Measurements from ENCODE around the gene PSEN1.

- TF ChIP-seq EZH2 (IDR thresholded peaks at IDR 0.05; ENCODE audit: low read length) = no peak
- TF ChIP-seq, protein P1, sequence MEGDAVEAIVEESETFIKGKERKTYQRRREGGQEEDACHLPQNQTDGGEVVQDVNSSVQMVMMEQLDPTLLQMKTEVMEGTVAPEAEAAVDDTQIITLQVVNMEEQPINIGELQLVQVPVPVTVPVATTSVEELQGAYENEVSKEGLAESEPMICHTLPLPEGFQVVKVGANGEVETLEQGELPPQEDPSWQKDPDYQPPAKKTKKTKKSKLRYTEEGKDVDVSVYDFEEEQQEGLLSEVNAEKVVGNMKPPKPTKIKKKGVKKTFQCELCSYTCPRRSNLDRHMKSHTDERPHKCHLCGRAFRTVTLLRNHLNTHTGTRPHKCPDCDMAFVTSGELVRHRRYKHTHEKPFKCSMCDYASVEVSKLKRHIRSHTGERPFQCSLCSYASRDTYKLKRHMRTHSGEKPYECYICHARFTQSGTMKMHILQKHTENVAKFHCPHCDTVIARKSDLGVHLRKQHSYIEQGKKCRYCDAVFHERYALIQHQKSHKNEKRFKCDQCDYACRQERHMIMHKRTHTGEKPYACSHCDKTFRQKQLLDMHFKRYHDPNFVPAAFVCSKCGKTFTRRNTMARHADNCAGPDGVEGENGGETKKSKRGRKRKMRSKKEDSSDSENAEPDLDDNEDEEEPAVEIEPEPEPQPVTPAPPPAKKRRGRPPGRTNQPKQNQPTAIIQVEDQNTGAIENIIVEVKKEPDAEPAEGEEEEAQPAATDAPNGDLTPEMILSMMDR (optimal IDR thresholded peaks at IDR 0.05 in 1 of 3, IDR thresholded peaks at IDR 0.05 in 1 of 3, conservative IDR thresholded peaks at IDR 0.05 in 1 of 3; ENCODE audit: extremely low read depth in 1 of 3, insufficient read depth in 2 of 3, low read length in 3 of 3) = no peak
Measured at GRCh38 chr14:73198253-73198652, 61.9 kb downstream of the PSEN1 start.
